Lung (tissue), 12 donors: Measurements from ENCODE around the gene TMEM150A. TPM values are rescaled to one million over a fixed set of nuclear protein-coding genes. Genes with fewer than 3 reads are reported as not detected.

Experiments
- ATAC-seq: fragments of 200-7000 bp; cut with Tn5 transposase; one replicate; pipeline ENCODE4 v1.9.1; 2020; ENCODE audit warnings: moderate number of reproducible peaks; ENCODE audit not compliant: insufficient read depth, low FRiP score
- DNase-seq, 3 donors: peaks; one replicate each; pipeline ENCODE4 v3.0.0-alpha.2; 2013 to 2017
- H3K27ac ChIP-seq, 2 donors: one replicate each; pipeline ENCODE4 v1.5.1; 2013; ENCODE audit warnings: mild to moderate bottlenecking in 2 of 2, moderate library complexity in 2 of 2, control low read depth in 1 of 2, inconsistent platforms in 1 of 2, low read depth in 1 of 2, low read length in 1 of 2
- H3K27me3 ChIP-seq, 3 donors: one replicate each; pipeline ENCODE4 v1.5.1; 2013; ENCODE audit warnings: low read length in 2 of 3; ENCODE audit not compliant: control insufficient read depth in 3 of 3, insufficient read depth in 3 of 3
- H3K36me3 ChIP-seq, 4 donors: one replicate each; pipeline ENCODE4 v1.5.1; 2013; ENCODE audit warnings: low read length in 4 of 4, mild to moderate bottlenecking in 1 of 4, moderate library complexity in 1 of 4; ENCODE audit not compliant: control insufficient read depth in 4 of 4, insufficient read depth in 4 of 4
- H3K4me1 ChIP-seq, 5 donors: one replicate each; pipeline ENCODE4 v1.5.1; 2013; ENCODE audit warnings: low read length in 5 of 5, mild to moderate bottlenecking in 2 of 5, moderate library complexity in 1 of 5; ENCODE audit not compliant: control insufficient read depth in 5 of 5, insufficient read depth in 5 of 5
- H3K4me3 ChIP-seq: one replicate; pipeline ENCODE4 v1.5.1; 2013; ENCODE audit warnings: mild to moderate bottlenecking, control low read depth, moderate library complexity
- H3K9ac ChIP-seq, 2 donors: one replicate each; pipeline ENCODE4 v1.5.1; 2013; ENCODE audit warnings: low read length in 2 of 2, control low read depth in 1 of 2; ENCODE audit not compliant: insufficient read depth in 1 of 2
- H3K9me3 ChIP-seq, 4 donors: one replicate each; pipeline ENCODE4 v1.5.1; 2013; ENCODE audit warnings: low read length in 3 of 4, mild to moderate bottlenecking in 1 of 4, moderate library complexity in 1 of 4; ENCODE audit not compliant: control insufficient read depth in 4 of 4, insufficient read depth in 3 of 4
- WGBS, 2 donors: extraction: QIAGEN DNeasy Blood & Tissue Kit; methylation state at CpG; one replicate each; pipeline ENCODE4 v1.1.7; 2013; 5-methylcytosine and 5-hydroxymethylcytosine counted together
- polyA plus RNA-seq, 2 donors: library from polyadenylated mRNA; stranded (reverse); fragments of 200-250 nt; gene quantifications; one replicate each; pipeline ENCODE4 v1.2.1, GENCODE V29; 2013
- total RNA-seq, 2 donors: library from RNA; depleted of rRNA in 1 of 2; stranded (reverse); fragments of >200 nt in 1 of 2; gene quantifications; one replicate each; pipeline ENCODE4 v1.2.1, GENCODE V29; 2014 to 2021
- TF ChIP-seq, protein P1 (sequence below): IDR thresholded peaks from 2 replicates; pipeline ENCODE4 v1.5.1; 2012; ENCODE audit warnings: mild to moderate bottlenecking; ENCODE audit errors: control extremely low read depth, extremely low read depth
- donor health status: control.
- donor health status: control.
- donor health status: Bipolar disorder and iron deficiency.
- donor health status: healthy.
- donor health status: DM: yes; HTN: yes; CAD: no.

The TMEM150A gene
- total and polyA plus RNA-seq, 4 donors: 10.2 to 48.6 (median 31.8) TPM

DNA sequence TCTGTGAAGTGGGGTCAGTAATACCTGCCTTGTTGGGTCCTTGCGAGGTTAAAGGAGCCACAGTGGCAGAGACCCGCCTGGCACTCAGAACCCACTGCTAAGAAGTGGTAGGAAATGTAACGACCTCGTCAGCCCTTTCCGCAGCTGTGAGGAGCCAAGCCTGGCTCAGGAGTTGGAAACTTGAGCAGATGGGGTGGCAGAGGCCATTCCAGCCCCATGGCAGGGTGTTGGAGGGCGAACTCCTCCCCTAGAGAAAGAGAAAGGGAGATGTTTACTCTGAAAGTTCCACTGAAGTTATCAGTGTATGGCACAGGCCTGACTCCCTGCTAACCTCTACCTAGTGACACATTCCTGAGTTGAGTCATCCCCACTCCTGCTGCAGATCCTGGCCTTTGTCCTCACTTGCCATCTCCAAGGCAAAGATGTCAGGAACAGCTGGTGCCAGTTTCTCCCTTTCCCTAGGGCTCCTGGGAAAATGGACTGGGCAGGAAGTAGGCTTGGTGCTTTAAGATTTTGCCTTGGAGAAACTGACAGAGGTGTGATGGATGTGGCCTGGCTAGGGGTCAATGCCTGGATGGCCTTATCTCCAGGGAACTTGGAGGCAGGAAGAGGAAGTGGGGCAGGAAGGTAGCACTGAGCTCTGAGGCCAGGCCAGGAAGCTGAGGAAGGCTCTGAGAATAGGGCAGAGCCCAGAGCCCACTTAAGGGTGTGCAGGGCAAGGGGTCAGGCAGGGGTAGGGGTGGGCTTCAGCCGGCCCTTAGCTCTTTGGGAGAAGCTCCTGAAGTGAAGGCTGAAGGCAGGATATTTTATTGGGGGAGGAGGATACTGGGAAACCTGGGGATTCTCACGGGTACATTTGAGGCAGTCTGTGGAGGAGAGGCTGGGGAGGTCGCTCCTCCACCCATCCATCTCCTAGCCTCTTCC lies 17.4 kb downstream of the TMEM150A start:
- ATAC-seq: peak; percentile 47
- Histone ChIP-seq H3K36me3 (peaks cover 0 to 7% (median 0%) of the 10 kb centered on the region in 4 donors), H3K9ac (peak overlapping the region; percentile 48 to 75), H3K9me3 (no peaks in the 10 kb centered on the region), H3K27me3 (no peaks in the 10 kb centered on the region), H3K4me3 (peak overlapping the region; percentile 56), H3K4me1 (peaks cover 10 to 44% (median 34%) of the 10 kb centered on the region in 5 donors), H3K27ac (peak overlapping the region; percentile 83 to 95)
- TF ChIP-seq, protein P1, sequence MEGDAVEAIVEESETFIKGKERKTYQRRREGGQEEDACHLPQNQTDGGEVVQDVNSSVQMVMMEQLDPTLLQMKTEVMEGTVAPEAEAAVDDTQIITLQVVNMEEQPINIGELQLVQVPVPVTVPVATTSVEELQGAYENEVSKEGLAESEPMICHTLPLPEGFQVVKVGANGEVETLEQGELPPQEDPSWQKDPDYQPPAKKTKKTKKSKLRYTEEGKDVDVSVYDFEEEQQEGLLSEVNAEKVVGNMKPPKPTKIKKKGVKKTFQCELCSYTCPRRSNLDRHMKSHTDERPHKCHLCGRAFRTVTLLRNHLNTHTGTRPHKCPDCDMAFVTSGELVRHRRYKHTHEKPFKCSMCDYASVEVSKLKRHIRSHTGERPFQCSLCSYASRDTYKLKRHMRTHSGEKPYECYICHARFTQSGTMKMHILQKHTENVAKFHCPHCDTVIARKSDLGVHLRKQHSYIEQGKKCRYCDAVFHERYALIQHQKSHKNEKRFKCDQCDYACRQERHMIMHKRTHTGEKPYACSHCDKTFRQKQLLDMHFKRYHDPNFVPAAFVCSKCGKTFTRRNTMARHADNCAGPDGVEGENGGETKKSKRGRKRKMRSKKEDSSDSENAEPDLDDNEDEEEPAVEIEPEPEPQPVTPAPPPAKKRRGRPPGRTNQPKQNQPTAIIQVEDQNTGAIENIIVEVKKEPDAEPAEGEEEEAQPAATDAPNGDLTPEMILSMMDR: no peak
- WGBS, 2 donors: 20 to 25% methylated on average over 8 to 9 of the region's 9 CpGs
- peak; percentile 32 to 77 (median 53) for DNase-seq

DNA sequence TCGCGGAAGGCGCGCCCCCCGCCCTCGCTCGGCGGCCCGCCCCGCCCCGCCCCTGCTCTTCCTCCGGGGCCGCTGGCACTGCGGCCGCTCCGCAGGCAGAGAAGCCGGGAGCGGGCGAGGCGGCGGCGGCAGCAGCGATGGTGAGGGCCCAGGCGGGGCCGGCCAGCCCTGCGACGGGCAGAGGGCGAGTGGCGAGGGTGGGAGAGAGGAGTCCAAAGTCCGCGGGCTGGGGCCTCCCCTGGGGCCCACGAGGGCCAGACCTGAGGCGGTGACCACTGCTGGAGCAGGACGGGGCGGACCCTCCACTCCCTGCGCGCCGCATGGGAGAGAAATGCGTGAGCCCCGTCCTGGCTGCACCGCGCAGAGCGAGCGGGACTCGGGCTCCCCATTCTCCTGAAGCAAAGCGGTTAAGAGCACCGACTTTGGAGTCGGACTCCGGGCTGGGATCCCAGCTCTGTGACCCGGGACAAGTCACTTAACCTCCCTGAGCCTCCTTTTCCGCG lies 18.1 kb downstream of the TMEM150A start, which contains the start of gene VAMP5:
TSS of gene VAMP5 (plus strand) at position 78 of the 503 bp plus-strand sequence. CDS start at position 138, 60 bp downstream.
- Histone ChIP-seq H3K36me3 (peaks cover 0 to 7% (median 0%) of the 10 kb centered on the region in 4 donors), H3K4me1 (peaks cover 10 to 46% (median 36%) of the 10 kb centered on the region in 5 donors), H3K9ac (peak within 1 kb of the TSS; percentile 48 to 75), H3K27me3 (no peaks in the 10 kb centered on the region), H3K4me3 (peak within 1 kb of the TSS; percentile 56), H3K9me3 (no peaks in the 10 kb centered on the region), H3K27ac (peak within 1 kb of the TSS; percentile 83 to 95)
- DNase-seq (peak; percentile 46 to 68 (median 56)), ATAC-seq (peak; percentile 49)
- TF ChIP-seq, protein P1: no peak
- 13 to 26% methylated on average over 32 to 52 of the region's 52 CpGs for WGBS, 2 donors

DNA sequence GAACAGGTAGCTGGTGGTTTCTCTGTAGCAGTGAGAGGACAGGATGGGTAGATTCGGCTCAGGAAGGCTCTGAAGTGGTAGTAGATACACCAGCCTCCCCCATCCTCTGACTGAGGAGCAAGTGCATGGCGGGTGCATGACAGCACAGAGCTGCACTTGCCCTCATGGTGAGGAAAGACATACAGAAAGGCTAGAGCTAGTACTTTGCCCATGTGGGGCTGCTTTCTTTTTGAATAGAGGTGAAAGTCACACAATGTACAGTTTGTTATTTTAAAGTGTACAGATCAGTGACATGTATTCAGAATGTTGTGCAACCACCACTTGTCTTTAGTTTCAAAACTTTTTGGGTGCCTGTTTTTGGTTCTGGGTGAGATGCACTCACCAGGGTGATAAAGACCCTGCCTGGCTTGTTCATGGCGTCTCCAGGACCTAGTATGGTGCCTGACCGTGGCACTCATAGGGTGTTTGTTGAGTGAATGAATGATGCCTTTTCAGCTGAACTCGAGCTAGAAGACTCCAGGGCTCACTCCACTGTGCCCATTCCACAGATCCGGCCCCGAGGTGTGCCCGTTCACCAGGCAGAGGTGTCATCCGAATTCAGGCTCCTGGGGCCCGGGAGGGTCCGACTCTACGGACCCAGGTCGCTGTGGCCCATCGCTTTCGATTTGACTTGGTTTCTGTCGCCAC lies 18.7 kb downstream of the TMEM150A start:
- peaks cover 0 to 7% (median 0%) of the 10 kb centered on the region in 4 donors for H3K36me3 ChIP-seq
- no peak for ATAC-seq
- WGBS, 2 donors: 27 to 33% methylated on average over 14 to 16 of the region's 16 CpGs
- peak overlapping the region; percentile 83 to 95 for H3K27ac ChIP-seq
- H3K4me3 ChIP-seq: no peak overlapping the region
- peak overlapping the region; percentile 26 to 48 for H3K9ac ChIP-seq
- H3K4me1 ChIP-seq: peaks cover 10 to 46% (median 37%) of the 10 kb centered on the region in 5 donors
- TF ChIP-seq, protein P1: no peak
- H3K27me3 ChIP-seq: no peaks in the 10 kb centered on the region
- no peak for DNase-seq
- H3K9me3 ChIP-seq: no peaks in the 10 kb centered on the region
